ENCODE measurements around the gene CSNK1D.

- TF ChIP-seq CTCF (conservative IDR thresholded peaks at IDR 0.05 in 1 of 2, IDR thresholded peaks at IDR 0.05 in 1 of 2; ENCODE audit: extremely low read depth in 1 of 2, insufficient read depth in 1 of 2, low read depth in 1 of 2, low read length in 2 of 2) (no peak), EZH2 (IDR thresholded peaks at IDR 0.05; ENCODE audit: borderline replicate concordance, low read length) (no peak)
Observed at GRCh38 chr17:82309656-82310570, 36.4 kb upstream of the CSNK1D start.
